Measurements from ENCODE around the gene DTNA. TPM values are rescaled to one million over a fixed set of nuclear protein-coding genes. Genes with fewer than 3 reads are reported as not detected.

DTNA gene
- total RNA-seq, 1 donor, result 10.1 TPM

GRCh38 chr18:34887881-34888580 lies 177.9 kb downstream of the DTNA start:
- TF ChIP-seq CTCF (IDR thresholded peaks at IDR 0.05; ENCODE audit: extremely low read depth, low read depth, low read length), result no peak
- Histone ChIP-seq H3K36me3 (ENCODE audit: insufficient read depth, low read length) (no peaks in the 10 kb centered on the region), H3K4me1 (ENCODE audit: insufficient read depth, low read length) (no peaks in the 10 kb centered on the region), H3K9me3 (ENCODE audit: low read depth, low read length) (no peaks in the 10 kb centered on the region), H3K4me2 (ENCODE audit: insufficient read depth, low read length) (no peak overlapping the region), H2AFZ (ENCODE audit: low read length) (no peak overlapping the region), H3K27ac (ENCODE audit: low read depth, low read length) (no peak overlapping the region), H3K79me2 (ENCODE audit: insufficient read depth, low read length) (no peaks in the 10 kb centered on the region), H3K27me3 (ENCODE audit: insufficient read depth, low read length) (no peaks in the 10 kb centered on the region), H3K4me3 (ENCODE audit: insufficient read depth, low read length) (no peak overlapping the region), H4K20me1 (ENCODE audit: insufficient read depth, low read length) (no peaks in the 10 kb centered on the region)
- no peak for DNase-seq (ENCODE audit: insufficient read length, low spot score, missing footprints)

- Histone ChIP-seq H3K79me2 (ENCODE audit: insufficient read depth, low read length) (no peaks in the 10 kb centered on the region), H3K9me3 (ENCODE audit: low read depth, low read length) (peaks cover 2% of the 10 kb centered on the region), H4K20me1 (ENCODE audit: insufficient read depth, low read length) (no peaks in the 10 kb centered on the region), H3K36me3 (ENCODE audit: insufficient read depth, low read length) (no peaks in the 10 kb centered on the region), H2AFZ (ENCODE audit: low read length) (no peak overlapping the region), H3K4me1 (ENCODE audit: insufficient read depth, low read length) (no peaks in the 10 kb centered on the region), H3K4me3 (ENCODE audit: insufficient read depth, low read length) (no peak overlapping the region), H3K27me3 (ENCODE audit: insufficient read depth, low read length) (no peaks in the 10 kb centered on the region), H3K4me2 (ENCODE audit: insufficient read depth, low read length) (no peak overlapping the region), H3K27ac (ENCODE audit: low read depth, low read length) (no peak overlapping the region)
- no peak for TF ChIP-seq CTCF (IDR thresholded peaks at IDR 0.05; ENCODE audit: extremely low read depth, low read depth, low read length)
- DNase-seq (ENCODE audit: insufficient read length, low spot score, missing footprints), result no peak
These were observed 180.5 kb downstream of the DTNA start for GRCh38 chr18:34890486-34891085.

GRCh38 chr18:34892379-34892778 lies 182.3 kb downstream of the DTNA start:
- no peaks in the 10 kb centered on the region for H3K4me1 ChIP-seq (ENCODE audit: insufficient read depth, low read length)
- H4K20me1 ChIP-seq (ENCODE audit: insufficient read depth, low read length), result no peaks in the 10 kb centered on the region
- H3K9me3 ChIP-seq (ENCODE audit: low read depth, low read length), result peaks cover 2% of the 10 kb centered on the region
- H3K79me2 ChIP-seq (ENCODE audit: insufficient read depth, low read length), result no peaks in the 10 kb centered on the region
- no peak for TF ChIP-seq CTCF (IDR thresholded peaks at IDR 0.05; ENCODE audit: extremely low read depth, low read depth, low read length)
- H2AFZ ChIP-seq (ENCODE audit: low read length), result no peak overlapping the region
- no peaks in the 10 kb centered on the region for H3K36me3 ChIP-seq (ENCODE audit: insufficient read depth, low read length)
- DNase-seq (ENCODE audit: insufficient read length, low spot score, missing footprints), result no peak
- H3K27me3 ChIP-seq (ENCODE audit: insufficient read depth, low read length), result no peaks in the 10 kb centered on the region
- H3K27ac ChIP-seq (ENCODE audit: low read depth, low read length), result no peak overlapping the region
- no peak overlapping the region for H3K4me2 ChIP-seq (ENCODE audit: insufficient read depth, low read length)
- no peak overlapping the region for H3K4me3 ChIP-seq (ENCODE audit: insufficient read depth, low read length)

- Histone ChIP-seq H3K27me3 (ENCODE audit: insufficient read depth, low read length) (no peaks in the 10 kb centered on the region), H3K79me2 (ENCODE audit: insufficient read depth, low read length) (no peaks in the 10 kb centered on the region), H3K4me1 (ENCODE audit: insufficient read depth, low read length) (no peaks in the 10 kb centered on the region), H2AFZ (ENCODE audit: low read length) (no peak overlapping the region), H3K27ac (ENCODE audit: low read depth, low read length) (no peak overlapping the region), H4K20me1 (ENCODE audit: insufficient read depth, low read length) (no peaks in the 10 kb centered on the region), H3K4me3 (ENCODE audit: insufficient read depth, low read length) (no peak overlapping the region), H3K36me3 (ENCODE audit: insufficient read depth, low read length) (no peaks in the 10 kb centered on the region), H3K4me2 (ENCODE audit: insufficient read depth, low read length) (no peak overlapping the region), H3K9me3 (ENCODE audit: low read depth, low read length) (peaks cover 2% of the 10 kb centered on the region)
- no peak for TF ChIP-seq CTCF (IDR thresholded peaks at IDR 0.05; ENCODE audit: extremely low read depth, low read depth, low read length)
- DNase-seq (ENCODE audit: insufficient read length, low spot score, missing footprints), result no peak
These were observed 183.1 kb downstream of the DTNA start for GRCh38 chr18:34893239-34893638.
